Cardiac fibroblast (primary cell): ENCODE results near the gene MRGPRG.
A peak's percentile ranks its signal among the peaks of the same experiment; 100 is the strongest.

Experiments
- DNase-seq, 2 donors: peaks; one replicate each; pipeline versions ENCODE4 v3.0.0 to v3.0.0-alpha.2; 2010; ENCODE audit warnings: low read depth in 2 of 2
- H3K4me3 ChIP-seq, 2 donors: replicated peaks in 1 of 2; 1 replicate in 1 of 2; 2 replicates in 1 of 2; pipeline ENCODE4 v1.5.1; 2011; ENCODE audit warnings: low read depth in 2 of 2, low read length in 2 of 2, mild to moderate bottlenecking in 2 of 2, moderate library complexity in 1 of 2
- CTCF ChIP-seq: IDR thresholded peaks from one replicate; pipeline ENCODE4 v1.5.1; 2011; ENCODE audit warnings: low read depth, mild to moderate bottlenecking, low read length, inconsistent platforms

The MRGPRG gene

GRCh38 chr11:3205261-3206155 lies 13.1 kb downstream of the MRGPRG start:
- no peak overlapping the region for H3K4me3 ChIP-seq
- no peak for TF ChIP-seq CTCF
- peak in 1 of 2 donors; percentile 40 for DNase-seq

DNA sequence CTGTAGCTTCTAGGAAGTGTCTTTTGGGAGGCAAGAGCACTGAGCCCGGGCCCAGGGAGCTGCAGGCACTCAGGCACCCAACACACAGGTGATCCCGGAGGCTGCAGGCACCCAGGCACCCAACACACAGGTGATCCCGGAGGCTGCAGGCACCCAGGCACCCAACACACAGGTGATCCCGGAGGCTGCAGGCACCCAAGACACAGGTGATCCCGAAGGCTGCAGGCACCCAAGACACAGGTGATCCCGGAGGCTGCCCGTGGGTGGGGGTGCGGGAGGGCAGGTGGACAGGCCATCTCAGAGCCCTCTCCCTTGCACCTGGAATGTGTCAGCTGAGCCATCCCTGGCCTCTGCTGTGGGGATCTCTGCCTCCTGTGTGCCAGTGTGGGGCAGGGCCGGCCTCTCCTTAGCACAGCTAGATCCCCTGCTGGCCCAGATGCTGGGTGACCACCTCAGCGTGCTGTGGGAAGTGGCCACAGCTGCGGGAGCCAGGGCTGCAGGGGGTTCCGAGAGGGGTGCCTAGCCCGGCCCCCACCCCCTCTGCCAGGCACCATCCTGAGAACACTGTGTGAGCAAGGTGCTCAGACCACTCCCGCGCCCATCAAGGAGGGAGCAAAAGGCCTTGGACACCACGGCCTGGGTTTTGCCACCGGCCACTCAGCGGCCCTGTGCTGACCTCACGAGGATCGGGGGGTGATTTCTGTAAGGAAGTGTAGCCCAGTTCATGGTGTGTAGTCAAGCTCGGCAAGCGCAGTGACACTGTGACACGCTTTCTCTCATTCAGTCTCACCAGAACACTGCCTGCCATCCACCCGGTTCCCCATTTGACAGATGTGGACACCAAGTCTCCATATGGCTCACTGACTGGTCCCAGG lies 14.2 kb downstream of the MRGPRG start:
- no peak for DNase-seq
- no peak for TF ChIP-seq CTCF
- no peak overlapping the region for H3K4me3 ChIP-seq

- no peak for TF ChIP-seq CTCF
- no peak overlapping the region for H3K4me3 ChIP-seq
These were observed 15.2 kb downstream of the MRGPRG start for GRCh38 chr11:3203221-3204043.

DNA sequence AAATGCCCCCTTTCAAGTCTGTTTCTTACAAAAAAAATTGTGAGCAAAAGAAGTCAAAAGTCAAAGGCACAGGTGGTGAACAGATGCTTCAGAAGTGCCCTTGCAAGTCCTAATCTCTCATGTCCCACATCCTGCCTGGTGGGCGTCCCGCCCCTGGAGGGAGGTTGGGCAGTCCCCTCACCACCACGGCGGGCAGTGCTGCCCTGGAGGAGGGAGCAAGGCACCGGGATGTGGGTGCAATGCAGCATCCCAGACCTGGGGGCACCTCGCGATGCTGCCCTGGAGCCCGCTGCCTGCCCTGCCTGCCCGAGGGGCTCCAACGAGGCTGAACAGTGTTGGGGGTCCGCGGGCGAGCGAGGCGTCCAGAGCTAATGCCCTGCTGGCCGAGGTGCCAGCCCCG lies 15.9 kb downstream of the MRGPRG start:
- no peak overlapping the region for H3K4me3 ChIP-seq
- TF ChIP-seq CTCF = no peak
- no peak for DNase-seq

More at GRCh38 chr11:3203221-3204043, 15.2 kb downstream of the MRGPRG start:
- peak in 1 of 2 donors; percentile 13 for DNase-seq

DNA sequence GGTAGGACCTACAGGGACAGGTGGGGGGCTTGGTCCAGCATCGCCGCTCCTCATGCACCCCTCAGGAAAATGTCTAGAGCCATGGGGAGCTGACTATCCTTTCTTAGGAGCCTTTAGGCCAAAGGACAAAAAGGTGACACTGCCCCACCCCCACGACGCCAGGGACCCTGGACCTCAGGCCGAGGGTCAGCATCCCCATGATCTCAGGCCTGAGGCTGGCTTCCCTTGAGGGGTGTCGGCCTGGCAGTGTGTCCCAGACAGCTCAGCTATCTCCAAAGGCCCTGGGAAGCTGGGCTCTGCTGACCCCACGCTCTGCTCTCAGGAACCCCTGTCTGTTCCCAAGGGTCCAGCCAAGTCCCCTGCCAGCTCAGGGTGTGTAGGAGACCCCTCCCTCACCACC lies 16.3 kb downstream of the MRGPRG start:
- no peak for TF ChIP-seq CTCF
- H3K4me3 ChIP-seq = no peak overlapping the region
- DNase-seq = no peak

- no peak for DNase-seq
- H3K4me3 ChIP-seq = no peak overlapping the region
- no peak for TF ChIP-seq CTCF
These were observed 16.9 kb downstream of the MRGPRG start for GRCh38 chr11:3201677-3202181.
